Neural cell (in vitro differentiated cells): ENCODE measurements around the gene STX18. TPM values are rescaled to one million over a fixed set of nuclear protein-coding genes. Genes with fewer than 3 reads are reported as not detected.

Experiments used
- H2AFZ ChIP-seq: fragments of 200-600, 300-800 bp; sonication (generic), shearing (Covaris generic); 2 replicates; pipeline ENCODE4 v1.6.0; 2014; ENCODE audit warnings: low read depth, mild to moderate bottlenecking, antibody characterized with exemption, low read length, moderate library complexity
- H3F3A ChIP-seq: fragments of 200-600 bp; shearing (Covaris generic); 2 replicates; pipeline ENCODE4 v1.6.1; 2016; ENCODE audit warnings: mild to moderate bottlenecking, moderate library complexity, mixed read lengths, antibody characterized with exemption, low read length; ENCODE audit not compliant: insufficient read depth, poor library complexity, severe bottlenecking
- H3K27ac ChIP-seq: fragments of 200-600, 300-800 bp; sonication (generic), shearing (Covaris generic); 2 replicates; pipeline ENCODE4 v1.5.1; 2014; ENCODE audit warnings: mild to moderate bottlenecking, low read length, moderate library complexity
- H3K27me3 ChIP-seq: fragments of 300-800, 200-600 bp; sonication (generic), shearing (Covaris generic); 2 replicates; pipeline ENCODE4 v1.6.0; 2014; ENCODE audit warnings: mild to moderate bottlenecking, low read depth, low read length, moderate library complexity; ENCODE audit not compliant: insufficient read depth
- H3K36me3 ChIP-seq: fragments of 300-800, 200-600 bp; sonication (generic), shearing (Covaris generic); 2 replicates; pipeline ENCODE4 v1.5.1; 2014; ENCODE audit warnings: mild to moderate bottlenecking, antibody characterized with exemption, low read length, moderate library complexity; ENCODE audit not compliant: insufficient read depth
- H3K4me2 ChIP-seq: fragments of 300-800, 200-600 bp; sonication (generic), shearing (Covaris generic); 2 replicates; pipeline ENCODE4 v1.6.0; 2014; ENCODE audit warnings: mild to moderate bottlenecking, low read length
- H3K4me3 ChIP-seq: fragments of 300-800, 200-600 bp; sonication (generic), shearing (Covaris generic); 2 replicates; pipeline ENCODE4 v1.5.1; 2014; ENCODE audit warnings: mild to moderate bottlenecking, low read length, moderate library complexity
- H3K79me2 ChIP-seq: fragments of 200-600 bp; shearing (Covaris generic); replicated peaks from 2 replicates; pipeline ENCODE4 v1.6.0; 2014; ENCODE audit warnings: mild to moderate bottlenecking, low read length, moderate library complexity; ENCODE audit not compliant: insufficient read depth
- H3K9ac ChIP-seq: fragments of 300-800, 200-600 bp; sonication (generic), shearing (Covaris generic); 2 replicates; pipeline ENCODE4 v1.6.1; 2016; ENCODE audit warnings: mild to moderate bottlenecking, low read length, mixed read lengths
- H3K9me2 ChIP-seq: fragments of 200-600 bp; shearing (Covaris generic); 2 replicates; pipeline ENCODE4 v1.6.1; 2016; ENCODE audit warnings: mild to moderate bottlenecking, low read length, mixed read lengths; ENCODE audit not compliant: insufficient read depth
- H3K9me3 ChIP-seq: fragments of 200-600, 300-800 bp; sonication (generic), shearing (Covaris generic); 2 replicates; pipeline ENCODE4 v1.6.1; 2016; ENCODE audit warnings: mild to moderate bottlenecking, mixed run types, low read length, moderate library complexity, mixed read lengths
- H4K20me1 ChIP-seq: fragments of 200-600 bp; shearing (Covaris generic); 2 replicates; pipeline ENCODE4 v1.6.1; 2016; ENCODE audit warnings: mild to moderate bottlenecking, mixed run types; ENCODE audit not compliant: insufficient read depth
- EP300 ChIP-seq: fragments of 450-650 bp; conservative IDR thresholded peaks from 2 replicates; pipeline ENCODE4 v1.6.1; 2014; ENCODE audit warnings: antibody characterized with exemption, mild to moderate bottlenecking, moderate library complexity; ENCODE audit not compliant: poor library complexity, severe bottlenecking
- EZH2 ChIP-seq: fragments of 200-600, 300-800 bp; shearing (Covaris generic), sonication (generic); IDR thresholded peaks from 2 replicates; pipeline ENCODE4 v1.6.1; 2014; ENCODE audit warnings: antibody characterized with exemption, low read length, borderline replicate concordance, mild to moderate bottlenecking; ENCODE audit not compliant: insufficient read depth, poor library complexity, severe bottlenecking
- MXI1 ChIP-seq: fragments of 450-650 bp; conservative IDR thresholded peaks from 2 replicates; pipeline ENCODE4 v1.6.1; 2014; ENCODE audit warnings: antibody characterized with exemption, mild to moderate bottlenecking; ENCODE audit not compliant: poor library complexity, severe bottlenecking
- POLR2AphosphoS5 ChIP-seq: IDR thresholded peaks from 2 replicates; pipeline ENCODE4 v1.6.1; 2012
- RAD21 ChIP-seq: fragments of 450-650 bp; conservative IDR thresholded peaks from 2 replicates; pipeline ENCODE4 v1.6.1; 2014; ENCODE audit warnings: antibody characterized with exemption, mild to moderate bottlenecking, moderate library complexity
- SMC3 ChIP-seq: fragments of 450-650 bp; conservative IDR thresholded peaks from 2 replicates; pipeline ENCODE4 v1.6.1; 2014; ENCODE audit warnings: antibody characterized with exemption, mild to moderate bottlenecking, moderate library complexity; ENCODE audit not compliant: poor library complexity
- TAF1 ChIP-seq: IDR thresholded peaks from 2 replicates; pipeline ENCODE4 v1.6.1; 2012; ENCODE audit warnings: low read depth
- polyA plus RNA-seq: library from polyadenylated mRNA; depleted of rRNA; stranded (reverse); fragments of >200 nt; gene quantifications from 2 replicates; pipeline ENCODE4 v1.2.3, GENCODE V29; 2014
- TF ChIP-seq, protein P1 (sequence below): IDR thresholded peaks from 2 replicates; pipeline ENCODE4 v1.6.1; 2012; ENCODE audit warnings: borderline replicate concordance
- TF ChIP-seq, protein P2 (sequence below): fragments of 450-650 bp; IDR thresholded peaks from 2 replicates; pipeline ENCODE4 v1.5.1; 2014; ENCODE audit warnings: antibody characterized with exemption, mild to moderate bottlenecking, moderate library complexity; ENCODE audit not compliant: poor library complexity, severe bottlenecking

STX18 gene
- polyA plus RNA-seq, 1 donor from 2014 or later = 64.5 TPM

DNA sequence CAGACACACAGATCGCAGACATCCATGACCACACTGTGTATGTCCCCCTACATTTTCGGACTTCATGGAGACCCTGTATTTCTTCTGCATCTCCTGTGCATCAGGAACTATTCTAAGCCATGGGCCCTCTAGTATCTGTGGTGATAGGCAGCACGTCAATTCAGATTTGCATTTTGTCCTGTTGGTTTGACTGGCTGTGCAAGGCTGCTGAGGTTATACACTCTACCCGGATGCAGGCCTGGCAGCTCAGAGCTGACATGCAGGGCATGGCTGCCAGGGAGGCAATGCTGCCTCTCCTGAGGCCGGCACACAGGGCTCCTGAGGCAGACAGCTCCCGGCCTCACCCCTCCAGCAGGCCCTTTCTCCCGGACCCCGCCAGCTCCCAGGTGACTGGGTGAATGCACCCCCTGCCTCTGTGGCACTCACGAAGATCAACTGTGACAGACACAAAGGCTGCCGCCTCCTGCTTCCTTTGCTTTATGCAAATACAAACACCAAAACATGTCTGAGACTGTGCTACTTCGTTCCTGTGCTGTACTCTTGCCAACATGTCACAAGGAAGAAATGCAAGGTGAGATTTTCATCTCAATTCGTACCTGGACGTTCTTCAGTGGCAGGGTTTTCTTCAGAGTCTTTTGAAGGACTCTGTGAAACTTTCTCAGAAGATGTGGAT lies 103.9 kb downstream of the STX18 start:
- Histone ChIP-seq H3K9me2 (no peaks in the 10 kb centered on the region), H3K9me3 (no peaks in the 10 kb centered on the region), H3K36me3 (peaks cover 7% of the 10 kb centered on the region), H3K4me2 (no peak overlapping the region), H3K27me3 (no peaks in the 10 kb centered on the region), H4K20me1 (no peaks in the 10 kb centered on the region), H3F3A (no peaks in the 10 kb centered on the region), H2AFZ (no peak overlapping the region), H3K79me2 (no peaks in the 10 kb centered on the region), H3K9ac (no peak overlapping the region), H3K4me3 (no peak overlapping the region), H3K27ac (no peak overlapping the region)
- TF ChIP-seq, protein P1, sequence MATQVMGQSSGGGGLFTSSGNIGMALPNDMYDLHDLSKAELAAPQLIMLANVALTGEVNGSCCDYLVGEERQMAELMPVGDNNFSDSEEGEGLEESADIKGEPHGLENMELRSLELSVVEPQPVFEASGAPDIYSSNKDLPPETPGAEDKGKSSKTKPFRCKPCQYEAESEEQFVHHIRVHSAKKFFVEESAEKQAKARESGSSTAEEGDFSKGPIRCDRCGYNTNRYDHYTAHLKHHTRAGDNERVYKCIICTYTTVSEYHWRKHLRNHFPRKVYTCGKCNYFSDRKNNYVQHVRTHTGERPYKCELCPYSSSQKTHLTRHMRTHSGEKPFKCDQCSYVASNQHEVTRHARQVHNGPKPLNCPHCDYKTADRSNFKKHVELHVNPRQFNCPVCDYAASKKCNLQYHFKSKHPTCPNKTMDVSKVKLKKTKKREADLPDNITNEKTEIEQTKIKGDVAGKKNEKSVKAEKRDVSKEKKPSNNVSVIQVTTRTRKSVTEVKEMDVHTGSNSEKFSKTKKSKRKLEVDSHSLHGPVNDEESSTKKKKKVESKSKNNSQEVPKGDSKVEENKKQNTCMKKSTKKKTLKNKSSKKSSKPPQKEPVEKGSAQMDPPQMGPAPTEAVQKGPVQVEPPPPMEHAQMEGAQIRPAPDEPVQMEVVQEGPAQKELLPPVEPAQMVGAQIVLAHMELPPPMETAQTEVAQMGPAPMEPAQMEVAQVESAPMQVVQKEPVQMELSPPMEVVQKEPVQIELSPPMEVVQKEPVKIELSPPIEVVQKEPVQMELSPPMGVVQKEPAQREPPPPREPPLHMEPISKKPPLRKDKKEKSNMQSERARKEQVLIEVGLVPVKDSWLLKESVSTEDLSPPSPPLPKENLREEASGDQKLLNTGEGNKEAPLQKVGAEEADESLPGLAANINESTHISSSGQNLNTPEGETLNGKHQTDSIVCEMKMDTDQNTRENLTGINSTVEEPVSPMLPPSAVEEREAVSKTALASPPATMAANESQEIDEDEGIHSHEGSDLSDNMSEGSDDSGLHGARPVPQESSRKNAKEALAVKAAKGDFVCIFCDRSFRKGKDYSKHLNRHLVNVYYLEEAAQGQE = no peak
- TF ChIP-seq RAD21 (no peak), POLR2AphosphoS5 (no peak), SMC3 (no peak), EZH2 (no peak), TAF1 (no peak), MXI1 (no peak), EP300 (no peak)
- TF ChIP-seq, protein P2, sequence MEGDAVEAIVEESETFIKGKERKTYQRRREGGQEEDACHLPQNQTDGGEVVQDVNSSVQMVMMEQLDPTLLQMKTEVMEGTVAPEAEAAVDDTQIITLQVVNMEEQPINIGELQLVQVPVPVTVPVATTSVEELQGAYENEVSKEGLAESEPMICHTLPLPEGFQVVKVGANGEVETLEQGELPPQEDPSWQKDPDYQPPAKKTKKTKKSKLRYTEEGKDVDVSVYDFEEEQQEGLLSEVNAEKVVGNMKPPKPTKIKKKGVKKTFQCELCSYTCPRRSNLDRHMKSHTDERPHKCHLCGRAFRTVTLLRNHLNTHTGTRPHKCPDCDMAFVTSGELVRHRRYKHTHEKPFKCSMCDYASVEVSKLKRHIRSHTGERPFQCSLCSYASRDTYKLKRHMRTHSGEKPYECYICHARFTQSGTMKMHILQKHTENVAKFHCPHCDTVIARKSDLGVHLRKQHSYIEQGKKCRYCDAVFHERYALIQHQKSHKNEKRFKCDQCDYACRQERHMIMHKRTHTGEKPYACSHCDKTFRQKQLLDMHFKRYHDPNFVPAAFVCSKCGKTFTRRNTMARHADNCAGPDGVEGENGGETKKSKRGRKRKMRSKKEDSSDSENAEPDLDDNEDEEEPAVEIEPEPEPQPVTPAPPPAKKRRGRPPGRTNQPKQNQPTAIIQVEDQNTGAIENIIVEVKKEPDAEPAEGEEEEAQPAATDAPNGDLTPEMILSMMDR = no peak

- H3F3A ChIP-seq = no peaks in the 10 kb centered on the region
- H3K36me3 ChIP-seq = peaks cover 7% of the 10 kb centered on the region
- no peak overlapping the region for H3K27ac ChIP-seq
- no peak overlapping the region for H3K4me3 ChIP-seq
- H3K9me3 ChIP-seq = no peaks in the 10 kb centered on the region
- H3K27me3 ChIP-seq = no peaks in the 10 kb centered on the region
- no peak overlapping the region for H3K9ac ChIP-seq
- H3K79me2 ChIP-seq = no peaks in the 10 kb centered on the region
- TF ChIP-seq EZH2 (no peak), SMC3 (no peak), POLR2AphosphoS5 (no peak), TAF1 (no peak), RAD21 (no peak), MXI1 (no peak), EP300 (no peak)
- TF ChIP-seq, protein P2 = no peak
- TF ChIP-seq, protein P1 = no peak
- no peaks in the 10 kb centered on the region for H3K9me2 ChIP-seq
- no peaks in the 10 kb centered on the region for H4K20me1 ChIP-seq
- H3K4me2 ChIP-seq = no peak overlapping the region
- H2AFZ ChIP-seq = no peak overlapping the region
Measured at GRCh38 chr4:4436244-4436823, 105.5 kb downstream of the STX18 start.
